HG03139 (cell line): ENCODE measurements around the gene PDXK.
"Not testable (repeated sequence)": the region's sequence is repeated elsewhere in the genome, so short reads cannot be mapped to it uniquely, and the experiment has no call there.

Experiments
- ATAC-seq: cut with Tn5 transposase; IDR thresholded peaks from one replicate; pipeline ENCODE4 v1.9.1; 2021; ENCODE audit not compliant: unreplicated experiment

The PDXK gene

GRCh38 chr21:43718872-43719747 is at the start of gene PDXK:
Gene PDXK, plus strand, starts transcription at chr21:43719129. Its CDS starts 166 bp downstream, at chr21:43719295.
- ATAC-seq = peak; percentile 48

GRCh38 chr21:43669828-43670605 is 48.9 kb upstream of the PDXK start:
- ATAC-seq = no peak

- no peak for ATAC-seq
Measured at GRCh38 chr21:43675871-43676270, 43.1 kb upstream of the PDXK start.

GRCh38 chr21:43676391-43676790 is 42.5 kb upstream of the PDXK start:
- no peak for ATAC-seq

GRCh38 chr21:43679951-43680350 is 39.0 kb upstream of the PDXK start:
- ATAC-seq = no peak

GRCh38 chr21:43680421-43680820 is 38.5 kb upstream of the PDXK start:
- ATAC-seq = not testable (repeated sequence)

- ATAC-seq = no peak
Measured at GRCh38 chr21:43681650-43682049, 37.3 kb upstream of the PDXK start.

GRCh38 chr21:43684424-43684823 is 34.5 kb upstream of the PDXK start:
- no peak for ATAC-seq

- no peak for ATAC-seq
Measured at GRCh38 chr21:43686811-43687565, 31.9 kb upstream of the PDXK start.

- no peak for ATAC-seq
Measured at GRCh38 chr21:43687566-43688399, 31.1 kb upstream of the PDXK start.

GRCh38 chr21:43688906-43689305 is 30.0 kb upstream of the PDXK start:
- no peak for ATAC-seq

GRCh38 chr21:43689556-43690337 is 29.2 kb upstream of the PDXK start:
- no peak for ATAC-seq

GRCh38 chr21:43690346-43690745 is 28.6 kb upstream of the PDXK start:
- ATAC-seq = no peak

GRCh38 chr21:43691086-43691795 is 27.7 kb upstream of the PDXK start:
- ATAC-seq = no peak

- ATAC-seq = no peak
Measured at GRCh38 chr21:43691801-43692200, 27.1 kb upstream of the PDXK start.

GRCh38 chr21:43692949-43693348 is 26.0 kb upstream of the PDXK start:
- no peak for ATAC-seq

GRCh38 chr21:43693981-43694380 is 24.9 kb upstream of the PDXK start:
- no peak for ATAC-seq

- ATAC-seq = no peak
Measured at GRCh38 chr21:43694437-43695079, 24.4 kb upstream of the PDXK start.

GRCh38 chr21:43696214-43696613 is 22.7 kb upstream of the PDXK start:
- no peak for ATAC-seq
